A549 (cell line): Measurements from ENCODE around the gene KCTD5. TPM values are rescaled to one million over a fixed set of nuclear protein-coding genes. Genes with fewer than 3 reads are reported as not detected.

Experiments
- ATAC-seq, 2 experiments: fragments of 200-7000 bp in 1 of 2; fragments of >200 bp in 1 of 2; cut with Nextera tagmentation in 1 of 2; cut with Tn5 transposase in 1 of 2; 3 replicates each; pipeline versions ENCODE4 v1.8.0 to v1.9.1; 2018 to 2020; ENCODE audit warnings: mild to moderate bottlenecking in 1 of 2, moderate library complexity in 1 of 2
- CTCF ChIA-PET: fragments of 300-600 bp; sonication (Branson Sonifier 250); formaldehyde crosslinking; extraction: SDS; loops from one replicate; lab custom pipeline; 2021; ENCODE audit warnings: antibody characterized with exemption, inconsistent platforms; lab: Yijun Ruan, JAX
- POLR2A ChIA-PET: fragments of 350-600 bp; formaldehyde crosslinking; extraction: SDS; loops from one replicate; lab custom pipeline; 2021; ENCODE audit warnings: antibody characterized with exemption, inconsistent platforms; lab: Yijun Ruan, JAX
- DNase-seq, 2 experiments: peaks; one replicate each; pipeline versions ENCODE4 v3.0.0 to v3.0.0-alpha.2; 2011 to 2016; ENCODE audit warnings: low read depth in 1 of 2, low spot score in 1 of 2
- FAIRE-seq: peaks from 2 replicates; lab custom pipeline; 2011; peaks lifted over from hg19 to GRCh38; lab: Jason Lieb, UNC
- H3K27ac ChIP-seq, 2 experiments: fragments of >200 bp; sonication (Bioruptor Twin); formaldehyde crosslinking; 3 replicates each; pipeline ENCODE4 v1.5.1; 2016 to 2017
- H3K4me1 ChIP-seq: fragments of >200 bp; sonication (Bioruptor Twin); formaldehyde crosslinking; 3 replicates; pipeline ENCODE4 v1.6.1; 2016
- H3K4me2 ChIP-seq: fragments of >200 bp; sonication (Bioruptor Twin); formaldehyde crosslinking; 3 replicates; pipeline ENCODE4 v1.6.1; 2016
- H3K4me3 ChIP-seq: fragments of >200 bp; sonication (Bioruptor Twin); formaldehyde crosslinking; 3 replicates; pipeline ENCODE4 v1.5.1; 2016
- H3K9me3 ChIP-seq: fragments of >200 bp; sonication (Bioruptor Twin); formaldehyde crosslinking; 3 replicates; pipeline ENCODE4 v1.6.1; 2016
- BCL3 ChIP-seq: fragments of >200 bp; sonication (Bioruptor Twin); formaldehyde crosslinking; IDR thresholded peaks from 3 replicates; pipeline ENCODE4 v1.6.1; 2016
- CBX8 ChIP-seq: fragments of 200-600 bp; sonication (generic); IDR thresholded peaks from 2 replicates; pipeline ENCODE4 v1.6.1; 2016
- CEBPB ChIP-seq, 2 experiments: fragments of >200 bp in 1 of 2; sonication (Bioruptor Twin) in 1 of 2; formaldehyde crosslinking in 1 of 2; IDR thresholded peaks; 2 replicates each; pipeline ENCODE4 v1.6.1; 2012 to 2016
- EHF ChIP-seq: fragments of 250-450 bp; sonication (Bioruptor Pico); IDR thresholded peaks from 2 replicates; pipeline ENCODE4 v1.5.0; 2020; ENCODE audit warnings: mild to moderate bottlenecking
- ELK1 ChIP-seq: fragments of 150-350 bp; IDR thresholded peaks from 2 replicates; pipeline ENCODE4 v1.6.1; 2014; ENCODE audit warnings: low read depth, mild to moderate bottlenecking, low read length
- ESRRA ChIP-seq: fragments of 150-350 bp; IDR thresholded peaks from 2 replicates; pipeline ENCODE4 v1.6.1; 2014; ENCODE audit warnings: mild to moderate bottlenecking, low read length, borderline replicate concordance
- FOSB ChIP-seq: fragments of 250-450 bp; sonication (Bioruptor Pico); IDR thresholded peaks from 2 replicates; pipeline ENCODE4 v1.5.0; 2020; ENCODE audit warnings: mild to moderate bottlenecking, moderate library complexity
- FOSL2 ChIP-seq, 2 experiments: fragments of 450-650 bp in 1 of 2; fragments of >200 bp in 1 of 2; sonication (Bioruptor Twin) in 1 of 2; formaldehyde crosslinking; IDR thresholded peaks; 2 replicates each; pipeline versions ENCODE4 v1.5.0 to v1.6.1; 2016 to 2020; ENCODE audit warnings: mild to moderate bottlenecking in 1 of 2, moderate library complexity in 1 of 2
- FOXS1 ChIP-seq: fragments of 250-450 bp; sonication (Bioruptor Pico); IDR thresholded peaks from 2 replicates; pipeline ENCODE4 v1.5.0; 2020; ENCODE audit warnings: mild to moderate bottlenecking, moderate library complexity
- HDAC2 ChIP-seq: fragments of 200-600 bp; sonication (generic); IDR thresholded peaks from 2 replicates; pipeline ENCODE4 v1.6.1; 2016
- HMGXB4 ChIP-seq: fragments of 250-450 bp; sonication (Bioruptor Pico); IDR thresholded peaks from 2 replicates; pipeline ENCODE4 v1.5.0; 2021; ENCODE audit warnings: mild to moderate bottlenecking, moderate library complexity, borderline replicate concordance
- HOXB13 ChIP-seq: fragments of 250-450 bp; sonication (Bioruptor Pico); IDR thresholded peaks from 2 replicates; pipeline ENCODE4 v1.5.0; 2020; ENCODE audit warnings: low read depth, mild to moderate bottlenecking, moderate library complexity
- KDM1A ChIP-seq: fragments of 200-600 bp; sonication (generic); IDR thresholded peaks from 2 replicates; pipeline ENCODE4 v1.6.1; 2016; ENCODE audit warnings: low read depth, mild to moderate bottlenecking
- MAFK ChIP-seq: fragments of 450-650 bp; IDR thresholded peaks from 2 replicates; pipeline ENCODE4 v1.6.1; 2014; ENCODE audit not compliant: partially characterized antibody
- MAZ ChIP-seq: fragments of 150-350 bp; IDR thresholded peaks from 2 replicates; pipeline ENCODE4 v1.6.1; 2014; ENCODE audit warnings: antibody characterized with exemption, low read depth, low read length, borderline replicate concordance
- MYC ChIP-seq: IDR thresholded peaks from 2 replicates; pipeline ENCODE4 v1.6.1; 2012; ENCODE audit warnings: mild to moderate bottlenecking, inconsistent platforms, low read length, improper control_type of control experiment, borderline replicate concordance
- NR3C1 ChIP-seq: fragments of >200 bp; sonication (Bioruptor Twin); formaldehyde crosslinking; IDR thresholded peaks from 3 replicates; pipeline ENCODE4 v1.6.1; 2017
- PBX3 ChIP-seq: IDR thresholded peaks from 2 replicates; pipeline ENCODE4 v1.6.1; 2012
- POLR2A ChIP-seq: IDR thresholded peaks from 2 replicates; pipeline ENCODE4 v1.6.1; 2012; ENCODE audit warnings: mild to moderate bottlenecking, low read length
- POLR2AphosphoS2 ChIP-seq: conservative IDR thresholded peaks from 2 replicates; pipeline ENCODE4 v1.6.1; 2012; ENCODE audit warnings: low read length, improper control_type of control experiment, inconsistent platforms
- RCOR1 ChIP-seq: fragments of 150-350 bp; IDR thresholded peaks from 2 replicates; pipeline ENCODE4 v1.6.1; 2014; ENCODE audit warnings: antibody characterized with exemption, low read length, low read depth
- SMC3 ChIP-seq: fragments of >200 bp; sonication (Bioruptor Twin); formaldehyde crosslinking; IDR thresholded peaks from 3 replicates; pipeline ENCODE4 v1.6.1; 2018; ENCODE audit warnings: inconsistent platforms
- TFCP2L1 ChIP-seq: fragments of 250-450 bp; sonication (Bioruptor Pico); IDR thresholded peaks from 2 replicates; pipeline ENCODE4 v1.5.0; 2021; ENCODE audit warnings: mild to moderate bottlenecking
- TP53 ChIP-seq: fragments of 250-450 bp; sonication (Bioruptor Pico); IDR thresholded peaks from 2 replicates; pipeline ENCODE4 v1.5.0; 2021; ENCODE audit warnings: mild to moderate bottlenecking, moderate library complexity
- ZFP36 ChIP-seq: fragments of 450-650 bp; IDR thresholded peaks from 2 replicates; pipeline ENCODE4 v1.6.1; 2014; ENCODE audit warnings: borderline replicate concordance; ENCODE audit not compliant: partially characterized antibody
- WGBS: methylation state at CpG from one replicate; pipeline ENCODE4 v1.1.6; 2017; ENCODE audit errors: missing lambda C conversion rate; 5-methylcytosine and 5-hydroxymethylcytosine counted together
- polyA plus RNA-seq, 4 experiments: library from polyadenylated mRNA; depleted of rRNA in 3 of 4; stranded (reverse); fragments of >200 nt; fragmentation: RNase III in 1 of 4; extraction: RNeasy Plus Mini Kit Qiagen cat#74134 plus additional on column Dnase treatment in 1 of 4; gene quantifications; 2 replicates in 3 of 4; 3 replicates in 1 of 4; pipeline ENCODE4 v1.2.3, GENCODE V29; 2011 to 2017

The KCTD5 gene
- polyA plus RNA-seq, 2 of the 4 experiments (the other 2 are of a cell fraction) = 22.8 to 26.1 TPM

GRCh38 chr16:2712546-2712945 is 30.2 kb downstream of the KCTD5 start:
- ATAC-seq (no peak), FAIRE-seq (no peak), DNase-seq (no peak)
- no peaks in the 10 kb centered on the region for H3K4me1 ChIP-seq
- CTCF ChIA-PET = interaction anchor here (0.8 kb wide), 1 partner anchor 9 kb away, joined by 3 read pairs; no protein-coding TSS in a partner anchor
- H3K27ac ChIP-seq = no peak overlapping the region
- TF ChIP-seq ELK1 (no peak), MYC (no peak), POLR2A (no peak), HOXB13 (CRISPR knock-in tag) (no peak), HDAC2 (no peak), KDM1A (no peak), NR3C1 (no peak), MAZ (no peak), SMC3 (no peak), RCOR1 (no peak)
- no peak overlapping the region for H3K4me3 ChIP-seq
- no peak overlapping the region for H3K4me2 ChIP-seq
- 77% methylated on average over 13 of the region's 21 CpGs for WGBS
- H3K9me3 ChIP-seq = no peaks in the 10 kb centered on the region
- POLR2A ChIA-PET = no interaction called here

- DNase-seq (no peak), FAIRE-seq (no peak), ATAC-seq (no peak)
- CTCF ChIA-PET = no interaction called here
- Histone ChIP-seq H3K27ac (no peak overlapping the region), H3K4me3 (no peak overlapping the region), H3K4me1 (no peaks in the 10 kb centered on the region), H3K9me3 (no peaks in the 10 kb centered on the region), H3K4me2 (no peak overlapping the region)
- TF ChIP-seq POLR2A = no peak
- no peak for TF ChIP-seq TFCP2L1
- no peak for TF ChIP-seq POLR2AphosphoS2
- no peak for TF ChIP-seq HOXB13 (CRISPR knock-in tag)
- TF ChIP-seq TP53 (CRISPR knock-in tag) = no peak
- no peak for TF ChIP-seq CBX8
- no peak for TF ChIP-seq EHF
- no peak for TF ChIP-seq ESRRA
- no peak for TF ChIP-seq HMGXB4 (CRISPR knock-in tag)
- POLR2A ChIA-PET = no interaction called here
- 65% methylated on average over 13 of the region's 14 CpGs for WGBS
These were observed 31.2 kb downstream of the KCTD5 start for GRCh38 chr16:2713523-2713922.

GRCh38 chr16:2713985-2714774 is 31.9 kb downstream of the KCTD5 start:
- no peak overlapping the region for H3K27ac ChIP-seq
- ATAC-seq (no peak), FAIRE-seq (no peak), DNase-seq (no peak)
- peaks cover 4% of the 10 kb centered on the region; the same call in 2 of the 3 replicates for H3K4me1 ChIP-seq
- H3K9me3 ChIP-seq = no peaks in the 10 kb centered on the region
- ChIA-PET CTCF (no interaction called here), POLR2A (no interaction called here)
- TF ChIP-seq FOSB (CRISPR knock-in tag) = no peak
- no peak for TF ChIP-seq ZFP36
- TF ChIP-seq FOSL2 (IDR thresholded peaks at IDR 0.05) = no peak
- TF ChIP-seq FOSL2 (CRISPR knock-in tag; IDR thresholded peaks at IDR 0.05) = no peak
- no peak for TF ChIP-seq ESRRA
- TF ChIP-seq RCOR1 = no peak
- no peak for TF ChIP-seq FOXS1
- TF ChIP-seq MAFK = no peak
- no peak for TF ChIP-seq PBX3
- TF ChIP-seq HMGXB4 (CRISPR knock-in tag) = no peak
- TF ChIP-seq CEBPB (IDR thresholded peaks at IDR 0.05) = no peak
- no peak for TF ChIP-seq CBX8
- TF ChIP-seq BCL3 = no peak
- H3K4me3 ChIP-seq = no peak overlapping the region
- WGBS = 66% methylated on average over 22 of the region's 28 CpGs
- H3K4me2 ChIP-seq = no peak overlapping the region
